CD4-positive, alpha-beta memory T cell (primary cell): ENCODE data around the gene RBM17. TPM values are rescaled to one million over a fixed set of nuclear protein-coding genes. Genes with fewer than 3 reads are reported as not detected.
"Not testable (repeated sequence)": the region's sequence is repeated elsewhere in the genome, so short reads cannot be mapped to it uniquely, and the experiment has no call there.

Experiments used
- CTCF ChIA-PET: fragments of 350-600 bp; sonication (Branson Sonifier 250); formaldehyde crosslinking; loops from one replicate; lab custom pipeline; 2021; ENCODE audit warnings: inconsistent platforms; ENCODE audit not compliant: partially characterized antibody; lab: Charles Lee
- POLR2A ChIA-PET: fragments of 350-600 bp; sonication (Branson Sonifier 250); formaldehyde crosslinking; loops from one replicate; lab custom pipeline; 2021; ENCODE audit not compliant: partially characterized antibody; lab: Charles Lee
- DNase-seq, 5 donors: peaks; one replicate each; pipeline versions ENCODE4 v3.0.0 to v3.0.0-alpha.2; 2020 to 2022; ENCODE audit warnings: mixed read lengths in 1 of 5
- H3K27ac ChIP-seq: one replicate; pipeline ENCODE4 v1.7.0; 2013; ENCODE audit warnings: low read depth, low read length
- H3K27me3 ChIP-seq: 2 replicates; pipeline ENCODE4 v1.7.0; 2013; ENCODE audit warnings: mild to moderate bottlenecking, low read length, moderate library complexity; ENCODE audit not compliant: insufficient read depth
- H3K36me3 ChIP-seq: 2 replicates; pipeline ENCODE4 v1.7.0; 2013; ENCODE audit warnings: mild to moderate bottlenecking, low read length, moderate library complexity; ENCODE audit not compliant: insufficient read depth
- H3K4me1 ChIP-seq: 2 replicates; pipeline ENCODE4 v1.7.0; 2013; ENCODE audit warnings: mild to moderate bottlenecking, low read length, moderate library complexity; ENCODE audit not compliant: insufficient read depth
- H3K4me3 ChIP-seq, 2 donors: one replicate each; pipeline ENCODE4 v1.7.0; 2013; ENCODE audit warnings: low read length in 2 of 2, mild to moderate bottlenecking in 1 of 2
- H3K9me3 ChIP-seq, 2 donors: one replicate each; pipeline ENCODE4 v1.7.0; 2013; ENCODE audit warnings: low read length in 2 of 2, control low read depth in 1 of 2; ENCODE audit not compliant: control insufficient read depth in 1 of 2
- H3K27ac Mint-ChIP-seq, 7 donors: one replicate each; pipeline ENCODE4 v1.8.0; 2020 to 2021; ENCODE audit warnings: mixed read lengths in 7 of 7, mild to moderate bottlenecking in 6 of 7, inconsistent platforms in 3 of 7, moderate library complexity in 3 of 7
- H3K27me3 Mint-ChIP-seq, 2 donors: one replicate each; pipeline ENCODE4 v1.8.0; 2020 to 2021; ENCODE audit warnings: mixed read lengths in 2 of 2
- H3K36me3 Mint-ChIP-seq, 2 donors: one replicate each; pipeline ENCODE4 v1.8.0; 2020 to 2021; ENCODE audit warnings: mixed read lengths in 2 of 2, inconsistent platforms in 1 of 2, mild to moderate bottlenecking in 1 of 2
- H3K4me1 Mint-ChIP-seq, 4 donors: one replicate each; pipeline ENCODE4 v1.8.0; 2020 to 2021; ENCODE audit warnings: mixed read lengths in 4 of 4, mild to moderate bottlenecking in 1 of 4
- H3K4me3 Mint-ChIP-seq, 8 donors: one replicate each; pipeline ENCODE4 v1.8.0; 2020 to 2021; ENCODE audit warnings: mixed read lengths in 8 of 8, mild to moderate bottlenecking in 7 of 8, moderate library complexity in 6 of 8, inconsistent platforms in 3 of 8
- H3K9me3 Mint-ChIP-seq, 8 donors: one replicate each; pipeline ENCODE4 v1.8.0; 2020 to 2021; ENCODE audit warnings: mixed read lengths in 8 of 8, mild to moderate bottlenecking in 5 of 8, inconsistent platforms in 3 of 8, moderate library complexity in 1 of 8
- intact Hi-C: fragments of 100-400 bp; cut with micrococcal nuclease; formaldehyde crosslinking; loops from one replicate; pipeline ENCODE4 v1.15.1; 2023
- microRNA-seq: library from miRNA; unstranded; fragments of <30 nt; microRNA quantifications from one replicate; pipeline ENCODE4 v1.2.0, GENCODE V29; 2021; ENCODE audit warnings: borderline replicate concordance, borderline number of aligned reads, borderline microRNAs expressed, mixed read lengths
- polyA plus RNA-seq, 2 donors: library from polyadenylated mRNA; unstranded; fragments of 300-500 nt; fragmentation: Illumina TruSeq; gene quantifications; one replicate each; pipeline ENCODE4 v1.2.3, GENCODE V29; 2021
- total RNA-seq, 2 experiments: library from RNA; stranded (reverse); gene quantifications; one replicate each; pipeline ENCODE4 v1.2.3, GENCODE V29; 2021

RBM17 gene
- total and polyA plus RNA-seq, 4 experiments from 2014 or later: 46.3 to 125 (median 110) TPM

- H3K27me3 Mint-ChIP-seq: no peaks in the 10 kb centered on the region
- Histone ChIP-seq H3K4me1 (peaks cover 55% of the 10 kb centered on the region), H3K36me3 (peaks cover 8% of the 10 kb centered on the region), H3K4me3 (peak overlapping the region; percentile 77 to 84), H3K9me3 (no peaks in the 10 kb centered on the region), H3K27ac (peak overlapping the region; percentile 89), H3K27me3 (no peaks in the 10 kb centered on the region)
- H3K4me1 Mint-ChIP-seq: peaks cover 28 to 64% (median 46%) of the 10 kb centered on the region in 4 donors
- POLR2A ChIA-PET: interaction anchor here (0.6 to 2.8 kb wide), 25 partner anchors 9 to 246 kb away, joined by 3 to 49 read pairs (median 5); partner anchors contain the start of gene PFKFB3
- CTCF ChIA-PET: interaction anchor here (0.6 to 3.0 kb wide), 12 partner anchors 9 to 246 kb away, joined by 3 to 18 read pairs (median 3); partner anchors contain the start of gene PFKFB3
- DNase-seq: peak; percentile 90 to 94 (median 91)
- H3K9me3 Mint-ChIP-seq: no peaks in the 10 kb centered on the region
- H3K36me3 Mint-ChIP-seq: peaks cover 0 to 22% of the 10 kb centered on the region in 2 donors
- H3K27ac Mint-ChIP-seq: peak overlapping the region; percentile 92 to 98 (median 97)
- peak overlapping the region; percentile 77 to 95 (median 92) for H3K4me3 Mint-ChIP-seq
- intact Hi-C loops: loop anchor here (1.0 to 5.0 kb wide), 5 partner anchors 10 to 351 kb away; partner anchors contain the start of genes GDI2 and PFKFB3
Measured at GRCh38 chr10:6163364-6164270, 74.8 kb downstream of the RBM17 start.

DNA sequence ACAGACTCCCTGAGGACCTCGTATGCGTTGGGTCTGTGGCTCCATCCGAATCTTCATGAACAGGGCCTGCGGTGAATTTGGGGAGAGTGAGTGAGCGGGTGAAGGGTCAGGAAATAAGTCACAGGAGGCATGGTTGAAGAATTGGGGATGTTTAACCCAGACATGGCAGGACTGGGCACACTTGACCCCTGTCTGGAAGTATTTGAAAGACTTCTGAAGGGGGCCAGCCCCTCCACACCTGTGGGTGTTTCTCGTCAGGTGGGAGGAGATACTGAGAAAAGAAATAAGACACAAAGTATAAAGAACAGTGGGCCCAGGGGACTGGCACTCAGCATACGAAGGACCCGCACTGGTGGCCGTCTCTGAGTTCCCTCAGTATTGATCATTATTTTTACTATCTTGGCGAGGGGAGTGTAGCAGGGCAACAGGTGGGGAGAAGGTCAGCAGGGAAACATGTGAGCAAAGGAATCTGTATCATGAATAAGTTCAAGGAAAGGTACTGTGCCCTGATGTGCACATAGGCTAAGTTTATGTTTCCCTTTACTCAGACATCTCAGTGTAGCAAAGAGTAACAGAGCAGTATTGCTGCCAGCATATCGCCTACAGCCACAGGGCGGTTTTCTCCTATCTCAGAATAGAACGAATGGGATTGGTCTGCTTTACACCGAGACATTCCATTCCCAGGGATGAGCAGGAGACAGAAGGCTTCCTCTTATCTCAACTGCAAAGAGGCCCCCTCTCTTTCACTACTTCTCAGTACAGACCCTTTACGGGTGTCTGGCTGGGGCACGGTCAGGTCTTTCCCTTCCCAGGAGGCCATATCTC, 75.6 kb downstream of the RBM17 start:
- peak overlapping the region; percentile 74 to 95 (median 92) for H3K4me3 Mint-ChIP-seq
- peak in 1 of 5 donors; percentile 26 for DNase-seq
- H3K27ac Mint-ChIP-seq: peak overlapping the region; percentile 92 to 98 (median 97)
- ChIA-PET CTCF (interaction anchor here (0.9 to 3.0 kb wide), 7 partner anchors 8 to 242 kb away, joined by 3 to 18 read pairs (median 5); partner anchors contain the start of gene PFKFB3), POLR2A (interaction anchor here (1.0 to 2.8 kb wide), 14 partner anchors 8 to 245 kb away, joined by 3 to 49 read pairs (median 6); partner anchors contain the start of gene PFKFB3)
- H3K27me3 ChIP-seq: no peaks in the 10 kb centered on the region
- intact Hi-C loops: loop anchor here (5.0 kb wide), 1 partner anchor 152 kb away; no protein-coding TSS in a partner anchor
- peaks cover 31 to 73% (median 50%) of the 10 kb centered on the region in 4 donors for H3K4me1 Mint-ChIP-seq
- peaks cover 0 to 23% of the 10 kb centered on the region in 2 donors for H3K36me3 Mint-ChIP-seq
- peaks cover 9% of the 10 kb centered on the region for H3K36me3 ChIP-seq
- no peaks in the 10 kb centered on the region for H3K9me3 Mint-ChIP-seq
- peak overlapping the region; percentile 89 for H3K27ac ChIP-seq
- peaks cover 63% of the 10 kb centered on the region for H3K4me1 ChIP-seq
- H3K9me3 ChIP-seq: no peaks in the 10 kb centered on the region
- H3K4me3 ChIP-seq: peak overlapping the region; percentile 77 to 84
- H3K27me3 Mint-ChIP-seq: no peaks in the 10 kb centered on the region

DNA sequence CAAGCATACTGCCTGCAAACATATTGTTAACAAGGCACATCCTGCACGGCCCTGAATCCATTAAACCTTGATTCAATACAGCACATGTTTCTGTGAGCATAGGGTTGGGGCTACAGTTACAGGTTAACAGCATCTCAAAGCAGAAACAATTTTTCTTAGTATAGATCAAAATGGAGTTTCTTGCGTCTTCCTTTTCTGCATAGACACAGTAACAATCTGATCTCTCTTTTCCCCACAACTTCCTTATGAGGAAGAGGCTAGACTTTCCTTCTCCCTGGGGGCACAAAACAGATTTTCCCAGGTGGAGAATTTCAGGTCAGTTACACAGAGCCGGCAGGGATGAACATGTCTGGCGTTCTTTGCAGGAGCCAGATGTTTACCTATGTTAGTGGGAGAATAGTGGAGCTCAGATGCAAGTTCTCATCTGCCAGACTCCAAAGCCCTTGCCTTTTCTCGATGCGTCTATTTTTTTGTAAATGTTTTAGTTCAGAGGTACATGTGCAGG, 76.4 kb downstream of the RBM17 start:
- H3K4me3 Mint-ChIP-seq: peak overlapping the region; percentile 74 to 95 (median 92)
- H3K27me3 Mint-ChIP-seq: no peaks in the 10 kb centered on the region
- Histone ChIP-seq H3K9me3 (no peaks in the 10 kb centered on the region), H3K27ac (peak overlapping the region; percentile 89), H3K4me1 (peaks cover 71% of the 10 kb centered on the region), H3K27me3 (no peaks in the 10 kb centered on the region), H3K4me3 (no peak overlapping the region), H3K36me3 (peaks cover 9% of the 10 kb centered on the region)
- CTCF ChIA-PET: interaction anchor here (2.9 kb wide), 1 partner anchor 236 kb away, joined by 19 read pairs; no protein-coding TSS in a partner anchor
- intact Hi-C loops: no loop called here
- no peaks in the 10 kb centered on the region for H3K9me3 Mint-ChIP-seq
- POLR2A ChIA-PET: interaction anchor here (0.7 to 1.5 kb wide), 2 partner anchors 35 to 37 kb away, joined by 3 to 4 read pairs; partner anchors contain the start of gene PFKFB3
- peak overlapping the region; percentile 92 to 98 (median 97) for H3K27ac Mint-ChIP-seq
- H3K36me3 Mint-ChIP-seq: peaks cover 0 to 22% of the 10 kb centered on the region in 2 donors
- no peak for DNase-seq
- peaks cover 36 to 77% (median 53%) of the 10 kb centered on the region in 4 donors for H3K4me1 Mint-ChIP-seq

DNA sequence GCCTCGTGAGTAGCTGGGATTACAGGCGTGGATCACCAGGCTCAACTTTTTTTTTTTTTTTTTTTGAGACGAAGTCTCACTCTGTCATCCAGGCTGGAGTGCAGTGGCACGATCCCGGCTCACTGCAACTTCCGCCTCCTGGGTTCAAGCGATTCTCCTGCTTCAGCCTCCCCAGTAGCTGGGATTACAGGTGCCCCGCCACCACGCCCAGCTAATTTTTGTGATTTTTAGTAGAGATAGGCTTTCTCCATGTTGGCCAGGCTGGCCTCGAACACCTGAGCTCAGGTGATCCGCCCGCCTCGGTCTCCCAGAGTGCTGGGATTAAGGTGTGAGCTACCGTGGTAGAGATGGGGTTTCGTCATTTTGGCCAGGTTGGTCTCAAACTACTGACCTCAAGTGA, 77.1 kb downstream of the RBM17 start:
- H3K4me3 ChIP-seq, H3K9me3 Mint-ChIP-seq, DNase-seq, H3K36me3 ChIP-seq, H3K27me3 ChIP-seq, H3K27me3 Mint-ChIP-seq, intact Hi-C loops, H3K27ac ChIP-seq, H3K9me3 ChIP-seq: not testable (repeated sequence)
- ChIA-PET POLR2A (interaction anchor here (0.7 to 1.5 kb wide), 3 partner anchors 35 to 377 kb away, joined by 3 to 4 read pairs (median 3); partner anchors contain the start of gene PFKFB3), CTCF (interaction anchor here (1.4 to 3.0 kb wide), 4 partner anchors 15 to 235 kb away, joined by 3 to 22 read pairs (median 16); partner anchors contain the start of gene PFKFB3)
- H3K4me1 ChIP-seq: peaks cover 75% of the 10 kb centered on the region
- peaks cover 37 to 82% (median 57%) of the 10 kb centered on the region in 4 donors for H3K4me1 Mint-ChIP-seq
- H3K27ac Mint-ChIP-seq: peak overlapping the region; percentile 92 to 98 (median 97)
- H3K36me3 Mint-ChIP-seq: peaks cover 0 to 22% of the 10 kb centered on the region in 2 donors
- H3K4me3 Mint-ChIP-seq: peak overlapping the region in 2 of 8 donors; percentile 55 to 94

Small RNAs within 50 kb of the gene (microRNA-seq; reads per million reads assigned to microRNA genes)
- gene MIR3155A: not detected
- not detected for gene MIR3155B

Other genes with a start within 250 kb of the RBM17 start
- 1 to 10 TPM; 6.6 to 8.4 TPM for gene ANKRD16, start 199.1 kb upstream of the RBM17 start, total RNA-seq
- gene ANKRD16, start 199.1 kb upstream of the RBM17 start, polyA plus RNA-seq: 1 to 10 TPM; 1.5 to 4.1 TPM
- gene FBH1, start 198.8 kb upstream of the RBM17 start, total RNA-seq: 10 to 100 TPM; 91.4 to 97.5 TPM
- gene FBH1, start 198.8 kb upstream of the RBM17 start, polyA plus RNA-seq: 10 to 100 TPM; 71.1 to 75.8 TPM
- 10 to 100 TPM; 11.1 to 14.7 TPM for gene IL15RA, start 111.5 kb upstream of the RBM17 start, total RNA-seq
- 10 to 100 TPM; 17.4 to 20.0 TPM for gene IL15RA, start 111.5 kb upstream of the RBM17 start, polyA plus RNA-seq
- gene IL2RA, start 26.7 kb upstream of the RBM17 start, total RNA-seq: 10 to 100 TPM; 15.1 to 17.1 TPM
- 10 to 100 TPM; 23.7 to 29.9 TPM for gene IL2RA, start 26.7 kb upstream of the RBM17 start, polyA plus RNA-seq
- gene PFKFB3, start 113.9 kb downstream of the RBM17 start, total RNA-seq: 10 to 100 TPM; 55.7 to 67.1 TPM
- 10 to 100 TPM; 11.8 to 16.0 TPM for gene PFKFB3, start 113.9 kb downstream of the RBM17 start, polyA plus RNA-seq